Keratinocyte (primary cell): ENCODE data around the gene LDLRAD4.

Source experiments
- EZH2 ChIP-seq: IDR thresholded peaks from one replicate; pipeline ENCODE4 v1.6.1; 2012; ENCODE audit warnings: inconsistent platforms, mild to moderate bottlenecking, low read length, moderate library complexity
- TF ChIP-seq, protein P1 (sequence below), 3 experiments: IDR thresholded peaks in 1 of 3; conservative IDR thresholded peaks in 1 of 3; optimal IDR thresholded peaks in 1 of 3; 2 replicates in 2 of 3; 3 replicates in 1 of 3; pipeline versions ENCODE3 to v1.5.1; 2011; ENCODE audit warnings: low read length in 3 of 3, mild to moderate bottlenecking in 3 of 3, moderate library complexity in 2 of 3, control low read depth in 1 of 3, inconsistent platforms in 1 of 3; ENCODE audit not compliant: insufficient read depth in 2 of 3; ENCODE audit errors: extremely low read depth in 1 of 3

DNA sequence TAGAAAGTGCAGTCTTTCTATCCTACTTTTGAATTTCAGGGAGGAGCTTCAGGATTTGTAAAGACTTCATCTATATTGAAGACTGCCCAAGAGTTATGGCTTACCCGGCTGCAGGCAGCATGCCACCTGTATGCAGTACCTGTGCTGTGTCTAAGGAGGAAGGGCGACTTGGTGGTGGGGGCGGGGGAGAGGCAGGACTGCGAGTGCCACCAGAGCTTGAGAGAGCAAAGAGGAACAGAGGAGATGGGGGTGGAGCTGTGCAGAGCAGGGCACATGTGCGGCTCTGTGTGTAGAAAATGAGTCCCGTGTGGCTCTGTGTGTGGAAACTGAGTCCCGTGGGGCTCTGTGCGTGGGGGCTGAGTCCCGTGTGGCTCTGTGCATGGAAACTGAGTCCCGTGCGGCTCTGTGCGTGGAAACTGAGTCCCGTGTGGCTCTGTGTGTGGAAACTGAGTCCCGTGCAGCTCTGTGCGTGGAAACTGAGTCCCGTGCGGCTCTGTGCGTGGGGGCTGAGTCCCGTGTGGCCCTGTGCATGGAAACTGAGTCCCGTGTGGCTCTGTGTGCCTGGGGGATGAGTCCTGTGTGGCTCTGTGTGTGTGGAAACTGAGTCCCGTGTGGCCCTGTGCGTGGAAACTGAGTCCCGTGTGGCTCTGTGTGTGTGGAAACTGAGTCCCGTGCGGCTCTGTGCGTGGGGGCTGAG is 43.2 kb downstream of the LDLRAD4 start:
- TF ChIP-seq, protein P1, sequence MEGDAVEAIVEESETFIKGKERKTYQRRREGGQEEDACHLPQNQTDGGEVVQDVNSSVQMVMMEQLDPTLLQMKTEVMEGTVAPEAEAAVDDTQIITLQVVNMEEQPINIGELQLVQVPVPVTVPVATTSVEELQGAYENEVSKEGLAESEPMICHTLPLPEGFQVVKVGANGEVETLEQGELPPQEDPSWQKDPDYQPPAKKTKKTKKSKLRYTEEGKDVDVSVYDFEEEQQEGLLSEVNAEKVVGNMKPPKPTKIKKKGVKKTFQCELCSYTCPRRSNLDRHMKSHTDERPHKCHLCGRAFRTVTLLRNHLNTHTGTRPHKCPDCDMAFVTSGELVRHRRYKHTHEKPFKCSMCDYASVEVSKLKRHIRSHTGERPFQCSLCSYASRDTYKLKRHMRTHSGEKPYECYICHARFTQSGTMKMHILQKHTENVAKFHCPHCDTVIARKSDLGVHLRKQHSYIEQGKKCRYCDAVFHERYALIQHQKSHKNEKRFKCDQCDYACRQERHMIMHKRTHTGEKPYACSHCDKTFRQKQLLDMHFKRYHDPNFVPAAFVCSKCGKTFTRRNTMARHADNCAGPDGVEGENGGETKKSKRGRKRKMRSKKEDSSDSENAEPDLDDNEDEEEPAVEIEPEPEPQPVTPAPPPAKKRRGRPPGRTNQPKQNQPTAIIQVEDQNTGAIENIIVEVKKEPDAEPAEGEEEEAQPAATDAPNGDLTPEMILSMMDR (optimal IDR thresholded peaks at IDR 0.05 in 1 of 3, IDR thresholded peaks at IDR 0.05 in 1 of 3, conservative IDR thresholded peaks at IDR 0.05 in 1 of 3; ENCODE audit: extremely low read depth in 1 of 3, insufficient read depth in 2 of 3, low read length in 3 of 3), result no peak
- TF ChIP-seq EZH2, result no peak
